ENCODE data around the gene R3HDM2.
A peak's percentile ranks its signal among the peaks of the same experiment; 100 is the strongest.

The R3HDM2 gene

GRCh38 chr12:57216014-57216911 is 214.6 kb downstream of the R3HDM2 start, which contains the start of gene NXPH4:
Gene NXPH4, plus strand, starts transcription at chr12:57216794. Its CDS starts 176 bp downstream, at chr12:57216970.
- Histone ChIP-seq H3K36me3 (ENCODE audit: control insufficient read depth in 1 of 2, insufficient read depth in 2 of 2, low read length in 2 of 2) (peaks cover 14 to 18% of the 10 kb centered on the region in 2 experiments), H3K27me3 (ENCODE audit: insufficient read depth, low read length) (peaks cover 58% of the 10 kb centered on the region), H3K4ac (ENCODE audit: low read depth, low read length) (no peak within 1 kb of the TSS), H4K12ac (ENCODE audit: low read depth, low read length) (no peak within 1 kb of the TSS), H3K4me2 (ENCODE audit: low read length) (peak within 1 kb of the TSS; percentile 78), H3K79me1 (ENCODE audit: low read length) (no peaks in the 10 kb centered on the region), H3K4me3 (ENCODE audit: low read depth, low read length) (peak within 1 kb of the TSS; percentile 53), H2AK5ac (ENCODE audit: low read length) (no peak within 1 kb of the TSS), H3K27ac (ENCODE audit: low read depth, low read length) (no peak within 1 kb of the TSS), H3K18ac (ENCODE audit: low read length) (no peak within 1 kb of the TSS), H3K4me1 (ENCODE audit: control insufficient read depth in 1 of 2, insufficient read depth in 2 of 2, low read length in 2 of 2) (peaks cover 17 to 35% of the 10 kb centered on the region in 2 experiments), H2AFZ (ENCODE audit: insufficient read depth, low read length, poor library complexity) (peak within 1 kb of the TSS; percentile 8), H2BK5ac (ENCODE audit: low read depth, low read length, poor library complexity) (no peak within 1 kb of the TSS), H2BK120ac (ENCODE audit: insufficient read depth, low read length, poor library complexity) (no peak within 1 kb of the TSS), H3K14ac (ENCODE audit: low read length) (no peak within 1 kb of the TSS), H3K79me2 (ENCODE audit: control insufficient read depth, insufficient read depth, low read length, poor library complexity) (no peaks in the 10 kb centered on the region), H4K8ac (ENCODE audit: low read depth, low read length) (no peak within 1 kb of the TSS), H2BK12ac (ENCODE audit: low read length) (no peak within 1 kb of the TSS), H3K9me3 (ENCODE audit: insufficient read depth, low read depth, low read length) (peaks cover 12% of the 10 kb centered on the region), H3K23ac (ENCODE audit: low read length) (peak within 1 kb of the TSS; percentile 47), H4K91ac (ENCODE audit: low read depth, low read length) (no peak within 1 kb of the TSS), H3K9ac (ENCODE audit: low read length) (no peak within 1 kb of the TSS)
- no CpG with 5 or more reads among the region's 102 CpGs for WGBS (ENCODE audit: extremely low coverage, insufficient coverage, insufficient read length)
- peak in 1 of 2 donors; percentile 27 for DNase-seq

- no peak overlapping the region for H4K8ac ChIP-seq (ENCODE audit: low read depth, low read length)
- H3K4me3 ChIP-seq (ENCODE audit: low read depth, low read length), result no peak overlapping the region
- no peak overlapping the region for H2AK5ac ChIP-seq (ENCODE audit: low read length)
- H2BK12ac ChIP-seq (ENCODE audit: low read length), result no peak overlapping the region
- H3K27me3 ChIP-seq (ENCODE audit: insufficient read depth, low read length), result peaks cover 52% of the 10 kb centered on the region
- H3K4me2 ChIP-seq (ENCODE audit: low read length), result peak overlapping the region; percentile 58
- no peak overlapping the region for H3K18ac ChIP-seq (ENCODE audit: low read length)
- no peaks in the 10 kb centered on the region for H3K79me2 ChIP-seq (ENCODE audit: control insufficient read depth, insufficient read depth, low read length, poor library complexity)
- H3K36me3 ChIP-seq (ENCODE audit: control insufficient read depth in 1 of 2, insufficient read depth in 2 of 2, low read length in 2 of 2), result peaks cover 21 to 24% of the 10 kb centered on the region in 2 experiments
- H3K79me1 ChIP-seq (ENCODE audit: low read length), result no peaks in the 10 kb centered on the region
- no peak overlapping the region for H3K4ac ChIP-seq (ENCODE audit: low read depth, low read length)
- no peak overlapping the region for H4K91ac ChIP-seq (ENCODE audit: low read depth, low read length)
- no peak overlapping the region for H3K9ac ChIP-seq (ENCODE audit: low read length)
- H3K9me3 ChIP-seq (ENCODE audit: insufficient read depth, low read depth, low read length), result peaks cover 12% of the 10 kb centered on the region
- H3K14ac ChIP-seq (ENCODE audit: low read length), result no peak overlapping the region
- DNase-seq, result peak in 1 of 2 donors; percentile 29
- no peak overlapping the region for H3K23ac ChIP-seq (ENCODE audit: low read length)
- H3K4me1 ChIP-seq (ENCODE audit: control insufficient read depth in 1 of 2, insufficient read depth in 2 of 2, low read length in 2 of 2), result peaks cover 17 to 35% of the 10 kb centered on the region in 2 experiments
- H3K27ac ChIP-seq (ENCODE audit: low read depth, low read length), result no peak overlapping the region
- H2BK5ac ChIP-seq (ENCODE audit: low read depth, low read length, poor library complexity), result no peak overlapping the region
- no peak overlapping the region for H4K12ac ChIP-seq (ENCODE audit: low read depth, low read length)
- no CpG with 5 or more reads among the region's 7 CpGs for WGBS (ENCODE audit: extremely low coverage, insufficient coverage, insufficient read length)
- H2BK120ac ChIP-seq (ENCODE audit: insufficient read depth, low read length, poor library complexity), result no peak overlapping the region
- H2AFZ ChIP-seq (ENCODE audit: insufficient read depth, low read length, poor library complexity), result no peak overlapping the region
These were observed 215.2 kb downstream of the R3HDM2 start for GRCh38 chr12:57215668-57216013.

GRCh38 chr12:57215065-57215464 is 215.8 kb downstream of the R3HDM2 start:
- no peak for DNase-seq
- Histone ChIP-seq H3K23ac (ENCODE audit: low read length) (no peak overlapping the region), H4K8ac (ENCODE audit: low read depth, low read length) (no peak overlapping the region), H3K4me2 (ENCODE audit: low read length) (no peak overlapping the region), H3K4ac (ENCODE audit: low read depth, low read length) (no peak overlapping the region), H2BK5ac (ENCODE audit: low read depth, low read length, poor library complexity) (no peak overlapping the region), H3K9ac (ENCODE audit: low read length) (no peak overlapping the region), H3K79me1 (ENCODE audit: low read length) (no peaks in the 10 kb centered on the region), H3K27me3 (ENCODE audit: insufficient read depth, low read length) (peaks cover 49% of the 10 kb centered on the region), H4K12ac (ENCODE audit: low read depth, low read length) (no peak overlapping the region), H4K91ac (ENCODE audit: low read depth, low read length) (no peak overlapping the region), H3K9me3 (ENCODE audit: insufficient read depth, low read depth, low read length) (peaks cover 12% of the 10 kb centered on the region), H3K4me3 (ENCODE audit: low read depth, low read length) (no peak overlapping the region), H2BK12ac (ENCODE audit: low read length) (no peak overlapping the region), H3K79me2 (ENCODE audit: control insufficient read depth, insufficient read depth, low read length, poor library complexity) (no peaks in the 10 kb centered on the region), H3K18ac (ENCODE audit: low read length) (no peak overlapping the region), H2BK120ac (ENCODE audit: insufficient read depth, low read length, poor library complexity) (no peak overlapping the region), H3K27ac (ENCODE audit: low read depth, low read length) (no peak overlapping the region), H3K14ac (ENCODE audit: low read length) (no peak overlapping the region), H2AFZ (ENCODE audit: insufficient read depth, low read length, poor library complexity) (no peak overlapping the region), H3K36me3 (ENCODE audit: control insufficient read depth in 1 of 2, insufficient read depth in 2 of 2, low read length in 2 of 2) (peaks cover 26 to 30% of the 10 kb centered on the region in 2 experiments), H3K4me1 (ENCODE audit: control insufficient read depth in 1 of 2, insufficient read depth in 2 of 2, low read length in 2 of 2) (peaks cover 17 to 35% of the 10 kb centered on the region in 2 experiments), H2AK5ac (ENCODE audit: low read length) (no peak overlapping the region)
- WGBS (ENCODE audit: extremely low coverage, insufficient coverage, insufficient read length), result no CpG with 5 or more reads among the region's 11 CpGs

GRCh38 chr12:57214398-57214781 is 216.5 kb downstream of the R3HDM2 start:
- DNase-seq, result peak; percentile 56 to 76
- H2AK5ac ChIP-seq (ENCODE audit: low read length), result no peak overlapping the region
- H4K8ac ChIP-seq (ENCODE audit: low read depth, low read length), result no peak overlapping the region
- no peak overlapping the region for H3K14ac ChIP-seq (ENCODE audit: low read length)
- no peak overlapping the region for H3K4me3 ChIP-seq (ENCODE audit: low read depth, low read length)
- peaks cover 17 to 35% of the 10 kb centered on the region in 2 experiments for H3K4me1 ChIP-seq (ENCODE audit: control insufficient read depth in 1 of 2, insufficient read depth in 2 of 2, low read length in 2 of 2)
- H2AFZ ChIP-seq (ENCODE audit: insufficient read depth, low read length, poor library complexity), result peak overlapping the region; percentile 18
- peak overlapping the region; percentile 67 for H3K4me2 ChIP-seq (ENCODE audit: low read length)
- H3K9me3 ChIP-seq (ENCODE audit: insufficient read depth, low read depth, low read length), result peaks cover 10% of the 10 kb centered on the region
- no peak overlapping the region for H4K91ac ChIP-seq (ENCODE audit: low read depth, low read length)
- no peak overlapping the region for H2BK12ac ChIP-seq (ENCODE audit: low read length)
- peaks cover 33 to 36% of the 10 kb centered on the region in 2 experiments for H3K36me3 ChIP-seq (ENCODE audit: control insufficient read depth in 1 of 2, insufficient read depth in 2 of 2, low read length in 2 of 2)
- WGBS (ENCODE audit: extremely low coverage, insufficient coverage, insufficient read length), result no CpG with 5 or more reads among the region's 14 CpGs
- peaks cover 42% of the 10 kb centered on the region for H3K27me3 ChIP-seq (ENCODE audit: insufficient read depth, low read length)
- no peak overlapping the region for H3K9ac ChIP-seq (ENCODE audit: low read length)
- no peak overlapping the region for H2BK5ac ChIP-seq (ENCODE audit: low read depth, low read length, poor library complexity)
- H3K79me1 ChIP-seq (ENCODE audit: low read length), result no peaks in the 10 kb centered on the region
- no peak overlapping the region for H3K4ac ChIP-seq (ENCODE audit: low read depth, low read length)
- H3K23ac ChIP-seq (ENCODE audit: low read length), result no peak overlapping the region
- H3K79me2 ChIP-seq (ENCODE audit: control insufficient read depth, insufficient read depth, low read length, poor library complexity), result no peaks in the 10 kb centered on the region
- no peak overlapping the region for H2BK120ac ChIP-seq (ENCODE audit: insufficient read depth, low read length, poor library complexity)
- H4K12ac ChIP-seq (ENCODE audit: low read depth, low read length), result no peak overlapping the region
- no peak overlapping the region for H3K18ac ChIP-seq (ENCODE audit: low read length)
- H3K27ac ChIP-seq (ENCODE audit: low read depth, low read length), result peak overlapping the region; percentile 6

All from trophoblast cell (in vitro differentiated cells and primary cell).